K562 (cell line): ENCODE measurements around the gene ZMYM4. TPM values are rescaled to one million over a fixed set of nuclear protein-coding genes. Genes with fewer than 3 reads are reported as not detected.
A peak's percentile ranks its signal among the peaks of the same experiment; 100 is the strongest.

Source experiments
- BCLAF1 ChIP-seq, 2 experiments: fragments of 450-650 bp in 1 of 2; IDR thresholded peaks; 2 replicates each; pipeline ENCODE4 v1.6.1; 2011 to 2017; ENCODE audit warnings: low read depth in 2 of 2, antibody characterized with exemption in 1 of 2, borderline replicate concordance in 1 of 2, low read length in 1 of 2, mild to moderate bottlenecking in 1 of 2, mixed read lengths in 1 of 2; ENCODE audit not compliant: control insufficient read depth in 1 of 2
- CCNT2 ChIP-seq: IDR thresholded peaks from 2 replicates; pipeline ENCODE4 v1.6.1; 2011; ENCODE audit warnings: borderline replicate concordance, low read depth, mild to moderate bottlenecking, moderate library complexity, mixed read lengths, low read length; ENCODE audit not compliant: insufficient read length; ENCODE audit errors: extremely low read depth
- CEBPZ ChIP-seq: fragments of 150-350 bp; IDR thresholded peaks from 2 replicates; pipeline ENCODE4 v1.6.1; 2014; ENCODE audit warnings: low read depth, mild to moderate bottlenecking, low read length, borderline replicate concordance
- CHD1 ChIP-seq: fragments of 200-600 bp; sonication (generic); IDR thresholded peaks from one replicate; pipeline ENCODE4 v1.6.1; 2012; ENCODE audit warnings: mild to moderate bottlenecking, moderate library complexity, low read length, inconsistent platforms
- FOXJ2 ChIP-seq: fragments of 200-800 bp; sonication (Bioruptor generic); IDR thresholded peaks from 2 replicates; pipeline ENCODE4 v1.6.1; 2016; ENCODE audit warnings: missing genetic modification characterization, missing compliant biosample characterization
- HLTF ChIP-seq: fragments of 450-650 bp; IDR thresholded peaks from 2 replicates; pipeline ENCODE4 v1.6.1; 2016
- MECOM ChIP-seq: fragments of 250-450 bp; sonication (Bioruptor Pico); IDR thresholded peaks from 2 replicates; pipeline ENCODE4 v1.8.0; 2022; ENCODE audit warnings: inconsistent platforms
- MEIS2 ChIP-seq: fragments of 450-650 bp; IDR thresholded peaks from 2 replicates; pipeline ENCODE4 v1.6.1; 2014; ENCODE audit warnings: mild to moderate bottlenecking; ENCODE audit not compliant: partially characterized antibody
- MTA1 ChIP-seq: fragments of 450-650 bp; IDR thresholded peaks from 2 replicates; pipeline ENCODE4 v1.6.1; 2017; ENCODE audit warnings: borderline replicate concordance
- NFATC3 ChIP-seq: fragments of 450-650 bp; IDR thresholded peaks from 2 replicates; pipeline ENCODE4 v1.6.1; 2017; ENCODE audit warnings: mild to moderate bottlenecking
- POLR3A ChIP-seq: IDR thresholded peaks from 2 replicates; pipeline ENCODE4 v1.6.1; 2011; ENCODE audit warnings: borderline replicate concordance, mild to moderate bottlenecking, moderate library complexity; ENCODE audit not compliant: insufficient read length, insufficient read depth; ENCODE audit errors: extremely low read depth
- PRPF4 ChIP-seq: fragments of 200-400 bp; formaldehyde crosslinking; IDR thresholded peaks from one replicate; pipeline ENCODE4 v1.6.1; 2017; ENCODE audit warnings: low read length, low read depth, mild to moderate bottlenecking; ENCODE audit not compliant: insufficient read depth, poor library complexity, severe bottlenecking
- RB1 ChIP-seq: fragments of 450-650 bp; IDR thresholded peaks from 2 replicates; pipeline ENCODE4 v1.6.1; 2017; ENCODE audit warnings: low read depth, mild to moderate bottlenecking
- SRSF1 ChIP-seq: fragments of 200-400 bp; formaldehyde crosslinking; IDR thresholded peaks from 2 replicates; pipeline ENCODE4 v1.6.1; 2017; ENCODE audit warnings: mild to moderate bottlenecking, low read depth, low read length, moderate library complexity
- ZNF146 ChIP-seq: IDR thresholded peaks from one replicate; pipeline ENCODE4 v1.6.1; 2018; ENCODE audit warnings: missing compliant biosample characterization; ENCODE audit not compliant: unreplicated experiment
- ZNF23 ChIP-seq: fragments of 250-450 bp; sonication (Bioruptor Pico); IDR thresholded peaks from 2 replicates; pipeline ENCODE4 v1.4.0; 2020; ENCODE audit warnings: mild to moderate bottlenecking
- ZNF282 ChIP-seq: sonication (generic); formaldehyde crosslinking; IDR thresholded peaks from 2 replicates; pipeline ENCODE4 v1.8.1; 2023; ENCODE audit warnings: missing genetic modification reagents
- polyA plus RNA-seq, 8 experiments: library from polyadenylated mRNA; depleted of rRNA in 4 of 8; stranded (reverse) in 5 of 8; unstranded in 3 of 8; fragments of >200 nt; fragmentation: Nextera tagmentation in 2 of 8; fragmentation: Illumina TruSeq in 1 of 8; extraction: Ambion mirVana in 2 of 8; extraction: Trizol in 1 of 8; gene quantifications; 2 replicates each; pipeline versions ENCODE4 v1.2.1 to v1.2.3, GENCODE V29; 2011 to 2014; ENCODE audit warnings: inconsistent platforms in 1 of 8, missing spikeins in 1 of 8
- total RNA-seq, 7 experiments: library from RNA; depleted of rRNA in 6 of 7; stranded (reverse); fragments of >200 nt in 6 of 7; fragmentation: Illumina TruSeq in 2 of 7; extraction: Trizol in 2 of 7; gene quantifications; 2 replicates each; pipeline versions ENCODE4 v1.2.1 to v1.2.3, GENCODE V29; 2011 to 2021; ENCODE audit warnings: low replicate concordance in 1 of 7
- TF ChIP-seq, protein P1 (sequence below): IDR thresholded peaks from 2 replicates; pipeline ENCODE4 v1.6.1; 2016; ENCODE audit warnings: missing genetic modification characterization, missing compliant biosample characterization
- TF ChIP-seq, protein P2 (sequence below): fragments of 450-650 bp; formaldehyde crosslinking; IDR thresholded peaks from 2 replicates; pipeline ENCODE4 v1.4.0; 2022; ENCODE audit warnings: mild to moderate bottlenecking, moderate library complexity

ZMYM4 gene
- total and polyA plus RNA-seq, 9 of the 15 experiments (the other 6 are each of a cell fraction or from before 2014, with no cell fraction given) = 15.2 to 77.2 (median 63.3) TPM

DNA sequence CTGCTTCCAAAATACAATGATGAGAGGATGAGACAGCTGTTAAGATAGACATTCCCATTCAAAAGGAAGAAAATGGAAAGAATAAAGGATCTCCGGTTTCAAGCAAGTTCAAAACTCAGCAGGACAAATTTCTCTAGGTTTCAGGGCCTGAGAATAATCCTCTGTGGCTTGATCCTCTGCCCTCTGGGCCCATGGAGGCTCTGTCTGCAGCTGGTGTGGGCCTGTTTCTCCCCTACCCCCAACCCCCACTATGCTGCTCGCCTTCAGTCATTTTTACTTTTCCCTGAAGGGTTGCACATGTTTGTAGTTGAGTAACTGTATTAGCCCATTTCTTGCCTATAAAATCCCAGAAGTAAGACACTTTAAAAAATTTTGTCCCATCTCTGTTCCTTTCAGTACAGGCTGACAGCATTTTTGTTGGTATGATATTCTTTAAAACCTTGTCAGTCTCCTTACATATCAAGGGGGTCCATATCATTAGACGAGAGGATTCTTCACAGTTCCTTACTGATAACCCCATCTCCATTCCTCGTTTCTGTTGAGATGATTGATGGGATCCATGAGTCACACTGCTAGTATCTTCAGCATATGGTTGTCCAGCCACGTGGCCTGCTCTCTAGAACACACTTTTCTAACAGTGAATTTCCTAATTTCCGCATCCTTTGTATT lies 10.5 kb downstream of the ZMYM4 start (continued):
- TF ChIP-seq PRPF4 = no peak
- TF ChIP-seq MEIS2 = peak; percentile 100
- TF ChIP-seq, protein P1, sequence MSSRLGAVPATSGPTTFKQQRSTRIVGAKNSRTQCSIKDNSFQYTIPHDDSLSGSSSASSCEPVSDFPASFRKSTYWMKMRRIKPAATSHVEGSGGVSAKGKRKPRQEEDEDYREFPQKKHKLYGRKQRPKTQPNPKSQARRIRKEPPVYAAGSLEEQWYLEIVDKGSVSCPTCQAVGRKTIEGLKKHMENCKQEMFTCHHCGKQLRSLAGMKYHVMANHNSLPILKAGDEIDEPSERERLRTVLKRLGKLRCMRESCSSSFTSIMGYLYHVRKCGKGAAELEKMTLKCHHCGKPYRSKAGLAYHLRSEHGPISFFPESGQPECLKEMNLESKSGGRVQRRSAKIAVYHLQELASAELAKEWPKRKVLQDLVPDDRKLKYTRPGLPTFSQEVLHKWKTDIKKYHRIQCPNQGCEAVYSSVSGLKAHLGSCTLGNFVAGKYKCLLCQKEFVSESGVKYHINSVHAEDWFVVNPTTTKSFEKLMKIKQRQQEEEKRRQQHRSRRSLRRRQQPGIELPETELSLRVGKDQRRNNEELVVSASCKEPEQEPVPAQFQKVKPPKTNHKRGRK (tag) = no peak
- no peak for TF ChIP-seq ZNF282 (CRISPR knock-in tag)
- TF ChIP-seq HLTF = no peak
- peak; percentile 99 for TF ChIP-seq MECOM
- no peak for TF ChIP-seq CEBPZ
- no peak for TF ChIP-seq CHD1
- TF ChIP-seq BCLAF1 (IDR thresholded peaks at IDR 0.05; ENCODE audit: borderline replicate concordance in 1 of 2, control insufficient read depth in 1 of 2, low read depth in 2 of 2, low read length in 1 of 2) = no peak
- TF ChIP-seq POLR3A = no peak
- TF ChIP-seq ZNF146 (CRISPR knock-in tag) = no peak
- TF ChIP-seq MTA1 = peak; percentile 75
- TF ChIP-seq, protein P2, sequence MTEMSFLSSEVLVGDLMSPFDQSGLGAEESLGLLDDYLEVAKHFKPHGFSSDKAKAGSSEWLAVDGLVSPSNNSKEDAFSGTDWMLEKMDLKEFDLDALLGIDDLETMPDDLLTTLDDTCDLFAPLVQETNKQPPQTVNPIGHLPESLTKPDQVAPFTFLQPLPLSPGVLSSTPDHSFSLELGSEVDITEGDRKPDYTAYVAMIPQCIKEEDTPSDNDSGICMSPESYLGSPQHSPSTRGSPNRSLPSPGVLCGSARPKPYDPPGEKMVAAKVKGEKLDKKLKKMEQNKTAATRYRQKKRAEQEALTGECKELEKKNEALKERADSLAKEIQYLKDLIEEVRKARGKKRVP (CRISPR knock-in tag) = peak; percentile 64
- no peak for TF ChIP-seq SRSF1
- TF ChIP-seq FOXJ2 (tag) = no peak
- TF ChIP-seq ZNF23 (CRISPR knock-in tag) = 0 out of 2 replicates have a peak, but pooled peaks have one; percentile 42
- TF ChIP-seq NFATC3 = no peak
- no peak for TF ChIP-seq RB1
- peak; percentile 41 for TF ChIP-seq CCNT2
